IPS DF 4.7 (cell line): ENCODE results near the gene HEBP1.

ENCODE experiments used
- DNase-seq: peaks from one replicate; pipeline ENCODE4 v3.0.0-alpha.2; 2013; ENCODE audit warnings: low spot score; ENCODE audit errors: extremely low read depth

HEBP1 gene

DNA sequence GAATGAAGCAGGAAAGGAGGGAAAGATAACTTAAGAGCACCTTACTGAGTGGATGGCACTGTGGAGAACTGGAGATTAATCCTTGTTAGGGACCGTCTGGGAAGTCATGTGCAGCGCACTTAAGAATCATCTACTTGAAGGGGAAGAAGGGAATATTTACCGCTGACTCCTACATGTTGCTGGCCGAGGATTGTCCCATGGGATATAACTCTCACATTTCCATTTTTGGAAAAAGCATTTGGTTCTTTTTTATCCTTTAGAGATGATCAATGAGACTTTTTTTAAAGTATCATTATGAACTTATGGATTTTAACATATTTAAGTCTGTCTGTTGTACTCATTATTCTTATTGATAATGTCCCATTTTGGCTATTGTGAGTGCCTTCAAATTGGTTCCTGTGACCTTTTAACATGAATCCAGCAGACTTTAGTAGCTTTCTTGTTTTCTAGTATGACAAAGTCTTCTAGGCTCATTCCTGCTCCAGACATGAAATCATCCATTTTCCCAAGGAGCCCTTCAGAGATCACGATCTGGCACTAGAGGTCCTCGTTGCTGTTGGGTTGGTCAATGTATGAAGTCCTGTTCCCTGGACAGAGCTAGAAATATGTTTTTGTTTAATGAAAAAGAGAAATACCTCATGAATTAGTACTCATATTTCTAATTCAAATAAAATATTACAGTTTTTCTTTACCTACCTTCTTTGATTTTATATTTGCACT lies 23.9 kb upstream of the HEBP1 start:
- no peak for DNase-seq

GRCh38 chr12:13022851-13023271 lies 22.8 kb upstream of the HEBP1 start:
- DNase-seq = no peak

DNA sequence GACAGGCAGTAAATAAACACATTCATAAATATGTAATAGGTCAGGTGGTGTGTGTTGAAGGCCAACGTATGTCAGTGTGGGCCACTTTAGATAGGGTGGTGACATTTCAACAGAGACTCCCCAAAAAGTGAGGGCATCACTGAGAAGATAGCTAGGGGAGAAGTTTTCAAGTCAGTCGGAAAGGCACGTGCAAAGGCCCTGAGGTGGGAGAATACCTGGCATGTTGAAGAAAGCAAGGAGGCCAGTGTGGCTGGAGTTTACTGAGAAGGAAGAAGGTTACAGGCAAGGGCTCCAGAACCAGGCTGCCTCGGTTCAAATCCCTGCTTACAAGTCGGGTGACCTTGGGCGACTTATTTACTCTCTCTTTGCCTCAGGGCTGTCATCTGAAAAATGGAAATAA lies 11.0 kb upstream of the HEBP1 start:
- no peak for DNase-seq

- no peak for DNase-seq
These were observed 8.8 kb upstream of the HEBP1 start for GRCh38 chr12:13008741-13009380.

DNA sequence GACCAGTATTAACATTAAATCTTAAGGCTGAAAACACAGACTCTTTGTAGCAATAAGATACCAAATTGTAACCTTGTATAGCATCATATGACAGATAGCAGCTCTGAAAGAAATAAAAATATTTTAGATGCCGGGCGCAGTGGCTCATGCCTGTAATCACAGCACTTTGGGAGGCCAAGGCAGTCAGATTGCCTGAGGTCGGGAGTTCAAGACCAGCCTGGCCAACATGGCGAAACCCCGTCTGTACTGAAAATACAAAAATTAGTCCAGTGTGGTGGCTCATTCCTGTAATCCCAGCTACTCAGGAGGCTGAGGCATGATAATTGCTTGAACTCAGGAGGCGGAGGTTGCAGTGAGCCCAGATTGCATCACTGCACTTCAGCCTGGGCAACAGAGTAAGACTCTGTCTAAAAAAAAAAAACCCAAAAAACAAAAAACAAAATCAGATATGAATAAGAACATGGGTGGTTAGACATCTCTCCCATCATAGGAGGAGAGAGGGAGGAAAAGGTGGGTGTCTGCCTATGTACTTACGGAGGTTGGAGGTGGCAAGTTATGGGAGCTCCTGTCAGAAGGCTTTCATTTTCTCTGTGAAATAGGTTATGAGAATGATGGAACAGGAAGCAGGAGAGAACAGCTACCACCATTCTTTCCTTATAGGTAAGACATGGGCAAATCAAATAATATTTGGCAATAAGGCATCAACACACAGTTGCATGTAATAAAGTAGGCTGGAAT lies 7.6 kb upstream of the HEBP1 start:
- no peak for DNase-seq

DNA sequence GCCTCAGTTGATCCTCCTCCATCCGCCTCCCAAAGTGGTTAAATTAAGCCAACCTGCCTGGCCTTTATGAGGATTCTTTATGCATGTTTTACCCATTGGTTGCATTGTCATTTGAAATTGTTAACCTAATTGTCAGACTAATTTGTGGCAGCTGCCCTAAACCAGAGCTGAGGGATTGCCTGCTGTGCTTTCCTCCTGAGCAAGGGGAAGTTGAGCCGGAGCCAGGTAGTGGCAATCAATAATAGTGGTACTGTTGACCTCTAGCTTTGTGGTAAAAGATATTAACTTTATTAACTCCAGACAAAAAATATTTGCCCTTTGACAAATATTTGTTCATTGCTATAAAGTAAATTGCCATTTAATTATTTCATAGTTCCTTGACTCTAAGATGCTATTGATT lies 5.6 kb upstream of the HEBP1 start:
- DNase-seq = no peak

DNA sequence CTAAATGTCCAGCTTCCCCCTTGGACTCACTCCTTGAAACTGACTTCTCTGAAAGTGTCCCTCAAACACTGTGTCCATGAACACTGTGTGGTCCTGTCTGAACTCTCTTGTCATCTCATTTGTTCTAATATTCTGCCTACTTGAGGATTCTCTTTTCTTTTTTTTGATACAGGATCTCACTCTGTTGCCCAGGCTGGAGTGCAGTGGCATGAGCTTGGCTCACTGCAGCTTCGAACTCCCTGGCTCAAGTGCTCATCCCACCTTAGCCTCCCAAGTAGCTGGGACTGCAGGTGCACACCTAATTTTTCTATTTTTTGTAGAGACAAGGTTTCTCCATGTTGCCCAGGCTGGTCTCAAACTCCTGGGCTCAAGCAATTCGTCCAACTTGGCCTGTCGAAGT lies 4.9 kb upstream of the HEBP1 start:
- no peak for DNase-seq

- no peak for DNase-seq
These were observed 4.3 kb upstream of the HEBP1 start for GRCh38 chr12:13004361-13004760.

DNA sequence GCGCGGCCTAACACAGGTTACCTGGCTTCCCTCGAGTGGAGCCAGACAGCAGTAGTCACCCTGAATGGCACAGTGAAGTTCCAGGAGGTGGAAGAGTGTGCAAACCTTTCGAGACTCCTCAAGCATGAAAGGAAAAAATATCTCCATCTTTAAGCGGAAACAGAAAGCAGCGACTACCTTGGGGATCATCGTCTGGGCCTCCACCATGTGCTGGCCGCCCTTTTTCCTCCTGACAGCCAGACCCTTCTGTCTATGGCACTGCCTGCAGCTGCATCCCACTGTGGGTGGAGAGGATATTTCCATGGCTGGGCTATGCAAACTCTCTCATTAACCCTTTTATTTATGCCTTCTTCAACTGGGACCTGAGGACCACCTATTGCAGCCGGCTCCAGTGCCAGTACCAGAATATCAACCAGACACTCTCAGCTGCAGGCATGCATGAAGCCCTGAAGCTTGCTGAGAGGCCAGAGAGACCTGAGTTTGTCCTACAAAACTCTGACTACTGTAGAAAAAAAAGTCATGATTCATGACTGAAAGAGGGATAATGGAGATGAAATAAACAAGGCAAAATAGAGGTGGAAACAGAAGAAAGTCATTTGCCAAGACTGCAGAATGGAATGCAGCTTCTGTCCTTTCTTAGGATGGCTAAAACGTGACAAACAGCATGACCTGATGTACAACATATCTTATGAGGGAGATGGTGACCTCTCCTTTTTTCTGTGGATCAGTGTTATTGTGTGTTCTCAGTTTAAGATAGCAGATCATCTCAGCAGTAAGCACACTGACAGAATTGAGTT lies 2.4 kb upstream of the HEBP1 start:
- no peak for DNase-seq

DNA sequence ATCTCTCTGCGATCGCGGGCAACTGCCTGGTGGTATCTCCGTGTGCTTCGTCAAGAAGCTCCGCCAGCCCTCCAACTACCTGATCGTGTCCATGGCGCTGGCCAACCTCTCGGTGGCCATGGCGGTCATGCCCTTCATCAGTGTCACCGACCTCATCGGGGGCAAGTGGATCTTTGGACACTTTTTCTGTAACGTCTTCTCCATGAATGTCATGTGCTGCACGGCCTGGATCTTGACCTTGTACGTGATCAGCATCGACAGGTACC lies 1.6 kb upstream of the HEBP1 start:
- no peak for DNase-seq

GRCh38 chr12:13000925-13001774 lies 1.1 kb upstream of the HEBP1 start:
- no peak for DNase-seq

DNA sequence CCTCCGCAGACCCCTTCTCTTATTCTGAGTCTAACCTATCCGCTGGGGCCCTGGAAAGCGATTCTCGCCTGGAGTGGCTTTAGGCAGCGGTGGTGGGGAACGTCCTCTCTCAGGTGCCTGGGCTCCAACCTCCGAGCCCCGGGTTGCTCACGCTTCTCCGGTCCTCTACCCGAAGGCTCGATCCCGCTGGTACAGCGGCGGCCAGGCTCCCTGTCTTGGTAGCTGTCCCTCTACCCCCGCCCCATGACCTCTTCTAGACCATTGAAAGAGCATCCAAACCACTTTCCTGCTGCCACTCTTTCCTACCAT lies 505 bp upstream of the HEBP1 start:
- DNase-seq = no peak

GRCh38 chr12:12999271-12999958 lies 650 bp downstream of the HEBP1 start:
- DNase-seq = no peak

- no peak for DNase-seq
These were observed 1.8 kb downstream of the HEBP1 start for GRCh38 chr12:12998248-12998647.

- no peak for DNase-seq
These were observed 2.3 kb downstream of the HEBP1 start for GRCh38 chr12:12997734-12998133.

DNA sequence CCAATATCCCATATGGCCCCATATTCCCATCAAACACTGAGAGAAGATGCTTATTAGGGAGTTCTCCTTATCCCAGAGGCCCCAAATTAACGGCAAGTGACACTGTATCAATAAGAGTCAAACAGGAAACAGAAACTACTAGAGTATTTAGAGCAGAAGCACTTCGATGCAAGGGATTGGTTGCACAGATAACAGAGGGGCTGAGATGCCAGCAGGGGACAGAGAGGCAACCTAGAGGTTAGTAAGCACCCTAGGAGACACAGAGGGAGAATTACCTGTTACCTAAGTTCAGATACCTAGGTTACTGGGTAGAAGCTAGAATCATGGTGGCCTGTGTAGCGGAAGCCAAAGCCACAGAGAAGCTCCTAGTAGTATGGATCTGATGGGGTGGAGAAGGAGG lies 2.9 kb downstream of the HEBP1 start:
- DNase-seq = no peak

- no peak for DNase-seq
These were observed 3.9 kb downstream of the HEBP1 start for GRCh38 chr12:12996209-12996608.

DNA sequence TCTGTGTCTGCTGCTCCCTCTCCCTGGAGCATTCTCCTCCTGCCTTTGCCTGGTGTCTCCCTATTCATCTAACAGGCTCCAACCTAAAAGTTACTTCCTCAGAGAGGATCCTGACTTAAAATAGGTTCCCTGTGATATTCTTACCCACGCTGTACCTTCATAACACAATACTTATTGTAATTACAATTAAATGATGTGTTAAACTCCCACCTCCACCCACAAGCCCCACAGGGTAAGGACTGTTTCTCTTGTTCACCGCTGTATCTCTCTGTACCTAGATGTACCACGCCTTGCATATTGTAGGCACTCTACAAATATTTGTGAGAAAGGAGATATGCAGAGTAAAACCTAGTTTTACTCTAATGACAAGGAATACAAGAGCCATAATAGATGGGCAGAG lies 5.0 kb downstream of the HEBP1 start:
- DNase-seq = no peak

DNA sequence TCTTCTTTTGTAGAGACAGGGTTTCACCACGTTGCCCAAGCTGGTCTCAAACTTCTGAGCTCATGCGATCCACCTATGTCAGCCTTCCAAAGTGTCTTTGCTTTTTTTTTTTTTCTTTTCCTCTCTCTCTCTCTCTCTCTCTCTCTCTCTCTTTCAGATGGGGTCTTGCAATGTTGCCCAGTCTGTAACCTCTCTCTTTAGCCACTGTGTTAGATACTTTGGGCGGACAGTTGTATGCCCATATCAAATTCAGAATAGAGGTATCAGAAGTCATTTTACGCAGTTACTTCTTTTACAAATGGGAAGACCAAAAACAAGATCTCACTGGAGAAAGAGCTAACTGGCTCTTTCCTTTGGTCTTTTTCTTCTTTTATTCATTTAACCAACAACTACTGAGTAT lies 6.7 kb downstream of the HEBP1 start:
- no peak for DNase-seq

DNA sequence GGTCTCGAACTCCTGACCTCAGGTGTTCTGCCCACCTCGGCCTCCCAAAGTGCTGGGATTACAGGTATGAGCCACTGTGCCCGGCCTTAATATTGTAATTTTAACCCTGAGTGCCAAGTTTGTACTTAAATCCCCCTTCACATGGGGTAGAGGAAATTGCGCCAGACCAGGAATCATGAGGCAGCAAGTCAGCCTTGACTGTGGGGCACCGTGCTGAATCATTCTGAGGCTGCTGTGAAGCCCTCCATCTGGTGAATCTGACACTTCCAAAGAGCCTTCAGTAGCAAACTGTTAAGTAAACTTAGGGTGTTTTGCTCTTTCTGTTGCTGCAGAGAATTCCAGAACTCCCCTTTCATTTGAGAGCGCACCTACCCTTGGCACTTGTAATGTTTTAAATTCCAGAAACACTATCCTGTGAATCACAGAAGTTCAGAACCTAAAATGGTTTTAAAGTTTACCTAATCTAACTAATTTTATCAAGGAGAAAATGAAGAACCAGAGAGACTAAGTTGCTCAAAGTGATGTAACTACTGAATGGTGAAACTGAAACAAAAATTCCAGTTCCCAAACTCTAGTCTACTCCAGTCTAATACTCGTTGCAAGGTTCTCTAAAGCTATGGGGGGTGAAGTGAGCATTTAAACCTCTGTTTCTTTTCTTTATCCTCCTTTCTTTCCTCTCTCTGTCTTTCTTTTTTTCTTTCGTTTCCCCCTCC lies 7.5 kb downstream of the HEBP1 start:
- no peak for DNase-seq
